Measurements from ENCODE around the gene PRAC1.

DNA sequence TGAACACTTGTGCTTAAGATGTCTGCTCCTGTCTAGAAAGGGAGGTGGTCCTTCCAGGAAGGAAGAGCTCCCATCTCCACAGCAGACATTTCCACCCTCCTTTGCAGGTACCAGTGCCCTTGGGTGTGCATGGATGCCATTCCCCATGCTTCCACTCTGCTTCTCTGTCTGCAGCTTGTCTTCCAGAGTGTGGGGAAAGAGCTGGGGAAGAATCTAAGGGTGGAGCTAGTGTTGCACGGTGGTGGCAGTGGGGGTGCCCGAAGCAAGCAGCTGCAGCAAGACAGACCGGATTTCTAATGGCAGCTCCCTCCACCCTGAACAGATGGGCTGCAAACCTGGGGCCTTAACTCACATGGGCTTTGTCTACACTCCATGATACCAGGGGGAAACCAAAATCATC lies 28.9 kb upstream of the PRAC1 start:
- TF ChIP-seq, protein P1, sequence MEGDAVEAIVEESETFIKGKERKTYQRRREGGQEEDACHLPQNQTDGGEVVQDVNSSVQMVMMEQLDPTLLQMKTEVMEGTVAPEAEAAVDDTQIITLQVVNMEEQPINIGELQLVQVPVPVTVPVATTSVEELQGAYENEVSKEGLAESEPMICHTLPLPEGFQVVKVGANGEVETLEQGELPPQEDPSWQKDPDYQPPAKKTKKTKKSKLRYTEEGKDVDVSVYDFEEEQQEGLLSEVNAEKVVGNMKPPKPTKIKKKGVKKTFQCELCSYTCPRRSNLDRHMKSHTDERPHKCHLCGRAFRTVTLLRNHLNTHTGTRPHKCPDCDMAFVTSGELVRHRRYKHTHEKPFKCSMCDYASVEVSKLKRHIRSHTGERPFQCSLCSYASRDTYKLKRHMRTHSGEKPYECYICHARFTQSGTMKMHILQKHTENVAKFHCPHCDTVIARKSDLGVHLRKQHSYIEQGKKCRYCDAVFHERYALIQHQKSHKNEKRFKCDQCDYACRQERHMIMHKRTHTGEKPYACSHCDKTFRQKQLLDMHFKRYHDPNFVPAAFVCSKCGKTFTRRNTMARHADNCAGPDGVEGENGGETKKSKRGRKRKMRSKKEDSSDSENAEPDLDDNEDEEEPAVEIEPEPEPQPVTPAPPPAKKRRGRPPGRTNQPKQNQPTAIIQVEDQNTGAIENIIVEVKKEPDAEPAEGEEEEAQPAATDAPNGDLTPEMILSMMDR (IDR thresholded peaks at IDR 0.05; ENCODE audit: insufficient read depth, low read length, poor library complexity, severe bottlenecking): no peak
- no peak for TF ChIP-seq EZH2phosphoT487 (conservative IDR thresholded peaks at IDR 0.05; ENCODE audit: low read length)
